Vagina (tissue), 2 donors: ENCODE measurements around the gene BLNK.

Source experiments
- CTCF ChIP-seq, 3 experiments: fragments of 450-650 bp in 2 of 3; fragments of 200-600 bp in 1 of 3; sonication (generic) in 1 of 3; IDR thresholded peaks; one replicate each; pipeline ENCODE4 v1.5.1; 2017 to 2019; ENCODE audit warnings: antibody characterized with exemption in 3 of 3, mild to moderate bottlenecking in 2 of 3, moderate library complexity in 2 of 3
- POLR2A ChIP-seq, 2 donors: fragments of 450-650 bp; IDR thresholded peaks; one replicate each; pipeline ENCODE4 v1.6.1; 2017; ENCODE audit warnings: antibody characterized with exemption in 2 of 2, mild to moderate bottlenecking in 2 of 2, moderate library complexity in 2 of 2
- POLR2AphosphoS5 ChIP-seq, 2 donors: sonication (generic); formaldehyde crosslinking; IDR thresholded peaks; one replicate each; pipeline ENCODE4 v1.9.0; 2017; ENCODE audit warnings: antibody characterized with exemption in 2 of 2, mild to moderate bottlenecking in 2 of 2, low read depth in 1 of 2; ENCODE audit not compliant: insufficient read depth in 1 of 2

DNA sequence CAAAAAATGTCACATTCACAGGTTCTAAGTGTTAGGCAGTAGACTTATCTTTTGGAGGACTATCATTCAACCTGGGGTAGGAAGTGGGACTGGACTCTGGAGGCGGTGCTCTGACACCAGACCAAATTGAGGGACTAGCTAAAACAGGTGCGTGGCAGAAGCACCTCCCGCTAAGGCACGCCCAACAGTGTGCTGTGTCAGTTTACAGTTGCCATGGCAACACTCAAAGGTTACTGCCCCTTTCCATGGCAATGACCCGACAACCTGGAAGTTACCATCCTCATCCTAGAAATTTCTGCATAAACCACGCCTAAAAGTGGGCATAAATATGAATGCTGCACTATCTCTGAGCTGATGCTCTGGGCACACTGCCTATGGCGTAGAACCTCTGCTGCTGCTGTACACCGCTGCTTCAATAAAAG, 14.0 kb upstream of the BLNK start:
- no peak for TF ChIP-seq POLR2AphosphoS5 (IDR thresholded peaks at IDR 0.05; ENCODE audit: insufficient read depth in 1 of 2, low read depth in 1 of 2)
- no peak for TF ChIP-seq POLR2A (IDR thresholded peaks at IDR 0.05)
- TF ChIP-seq CTCF (IDR thresholded peaks at IDR 0.05), result no peak
